SIG-M5 (cell line): ENCODE measurements around the gene EPO.
"Not testable (repeated sequence)": the region's sequence is repeated elsewhere in the genome, so short reads cannot be mapped to it uniquely, and the experiment has no call there.

Experiments
- DNase-seq: peaks from one replicate; lab custom pipeline; 2025; lab: John Stamatoyannopoulos, UW

The EPO gene

DNA sequence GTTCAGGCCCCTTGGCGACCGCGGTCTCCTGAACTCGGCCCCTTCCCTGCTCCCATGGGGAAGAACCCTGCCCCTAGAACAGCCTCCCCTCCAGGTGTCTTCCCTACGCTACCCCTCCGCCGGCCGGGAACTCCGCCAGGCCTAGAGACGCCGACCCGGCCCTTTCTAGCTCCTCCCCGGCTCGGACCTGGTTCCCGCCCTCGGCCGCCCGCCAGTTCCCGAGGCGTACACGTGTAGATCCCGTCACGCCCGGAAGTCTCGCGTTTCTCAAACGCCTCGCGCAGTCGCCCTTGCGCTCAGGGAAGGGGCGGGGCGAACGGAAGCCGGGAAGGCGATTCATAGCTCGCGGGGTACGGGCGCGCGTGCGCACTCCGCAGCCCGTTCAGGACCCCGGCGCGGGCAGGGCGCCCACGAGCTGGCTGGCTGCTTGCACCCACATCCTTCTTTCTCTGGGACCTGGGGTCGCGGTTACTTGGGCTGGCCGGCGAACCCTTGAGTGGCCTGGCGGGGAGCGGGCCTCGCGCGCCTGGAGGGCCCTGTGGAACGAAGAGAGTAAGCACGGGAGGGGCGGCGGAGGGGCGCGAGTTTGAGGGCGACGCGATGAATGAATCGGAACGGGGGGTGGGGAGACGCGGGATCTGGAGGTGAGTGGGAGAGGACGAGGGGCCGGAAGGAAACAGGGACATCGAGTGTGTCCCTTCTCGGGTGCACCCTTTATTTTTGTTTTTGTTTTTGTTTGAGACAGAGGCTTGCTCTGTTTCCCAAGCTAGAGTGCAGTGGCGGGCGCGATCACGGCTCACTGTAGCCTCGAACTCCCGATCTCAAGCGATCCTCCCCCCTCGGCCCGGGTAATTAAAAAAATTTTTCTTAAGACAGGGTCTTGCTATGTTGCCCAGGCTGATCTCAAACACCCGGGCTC is 14.3 kb upstream of the EPO start, which contains the start of gene POP7:
Gene POP7 (plus strand): TSS at position 369 of the 919 bp plus-strand sequence. CDS start 710 bp downstream, outside the sequence.
- peak; percentile 63 for DNase-seq

DNA sequence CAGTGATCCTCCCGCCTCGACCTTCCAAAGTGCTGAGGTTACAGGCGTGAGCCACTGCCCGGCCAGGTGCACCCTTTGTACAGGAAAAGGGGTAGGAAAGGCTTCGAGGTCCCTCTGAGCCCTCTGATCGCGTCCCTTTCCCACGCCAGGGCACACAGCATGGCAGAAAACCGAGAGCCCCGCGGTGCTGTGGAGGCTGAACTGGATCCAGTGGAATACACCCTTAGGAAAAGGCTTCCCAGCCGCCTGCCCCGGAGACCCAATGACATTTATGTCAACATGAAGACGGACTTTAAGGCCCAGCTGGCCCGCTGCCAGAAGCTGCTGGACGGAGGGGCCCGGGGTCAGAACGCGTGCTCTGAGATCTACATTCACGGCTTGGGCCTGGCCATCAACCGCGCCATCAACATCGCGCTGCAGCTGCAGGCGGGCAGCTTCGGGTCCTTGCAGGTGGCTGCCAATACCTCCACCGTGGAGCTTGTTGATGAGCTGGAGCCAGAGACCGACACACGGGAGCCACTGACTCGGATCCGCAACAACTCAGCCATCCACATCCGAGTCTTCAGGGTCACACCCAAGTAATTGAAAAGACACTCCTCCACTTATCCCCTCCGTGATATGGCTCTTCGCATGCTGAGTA is 13.5 kb upstream of the EPO start:
- no peak for DNase-seq

DNA sequence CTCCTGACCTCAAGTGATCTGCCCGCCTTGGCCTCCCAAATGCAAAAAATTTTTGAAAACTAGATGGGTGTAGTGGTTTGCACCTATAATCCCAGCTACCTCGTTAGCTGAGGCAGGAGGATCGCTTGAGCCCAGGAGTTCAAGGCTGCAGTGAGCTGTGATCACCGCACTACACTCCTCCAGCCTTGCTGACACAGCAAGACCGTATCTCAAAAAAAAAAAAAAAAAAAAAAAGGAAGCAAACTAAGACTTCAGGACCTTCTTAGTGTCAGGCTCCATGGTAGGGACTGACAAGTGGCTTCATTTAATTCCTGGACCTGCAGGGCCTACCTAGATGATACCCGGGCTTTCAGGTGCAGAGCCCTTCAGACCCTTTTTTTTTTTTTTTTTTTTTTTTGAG is 11.9 kb upstream of the EPO start:
- DNase-seq = no peak

DNA sequence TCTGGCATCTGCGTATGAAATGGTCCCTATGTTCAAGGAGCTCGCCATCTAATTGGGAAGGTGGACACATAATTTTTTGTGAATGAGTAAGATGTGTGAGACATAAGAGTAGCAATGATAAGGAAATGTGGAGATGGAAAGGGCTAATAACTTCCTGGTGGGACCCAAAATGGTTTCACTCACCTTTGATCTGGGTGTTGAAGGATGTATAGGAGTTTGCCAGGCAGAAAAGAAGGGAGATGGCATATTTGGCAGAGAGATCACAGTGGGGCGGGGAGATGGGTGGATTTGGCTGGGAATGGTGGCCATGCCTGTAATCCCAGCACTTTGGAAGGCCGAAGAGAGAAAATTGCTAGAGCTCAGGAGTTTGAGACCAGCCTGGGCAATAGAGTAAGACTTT is 9.8 kb upstream of the EPO start:
- DNase-seq = no peak

DNA sequence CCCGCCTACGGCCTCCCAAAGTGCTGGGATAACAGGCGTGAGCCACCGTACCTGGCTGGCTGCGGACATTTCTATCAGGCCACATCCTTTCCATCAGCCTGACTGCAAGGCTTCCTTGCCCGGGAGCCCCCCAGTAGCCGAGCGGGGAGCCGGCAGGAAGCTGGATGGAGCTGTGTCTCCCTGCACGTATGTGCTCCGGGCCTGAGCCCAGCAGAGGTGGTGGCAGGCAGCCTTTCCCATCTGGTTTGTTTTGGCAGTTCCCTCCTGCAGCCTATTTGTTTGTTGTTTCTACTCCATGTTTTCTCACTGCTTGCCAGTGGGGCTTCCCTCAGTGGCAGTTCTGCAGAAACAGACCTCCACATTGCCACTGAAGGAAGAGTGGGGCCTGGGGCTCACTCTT is 8.9 kb upstream of the EPO start:
- no peak for DNase-seq

DNA sequence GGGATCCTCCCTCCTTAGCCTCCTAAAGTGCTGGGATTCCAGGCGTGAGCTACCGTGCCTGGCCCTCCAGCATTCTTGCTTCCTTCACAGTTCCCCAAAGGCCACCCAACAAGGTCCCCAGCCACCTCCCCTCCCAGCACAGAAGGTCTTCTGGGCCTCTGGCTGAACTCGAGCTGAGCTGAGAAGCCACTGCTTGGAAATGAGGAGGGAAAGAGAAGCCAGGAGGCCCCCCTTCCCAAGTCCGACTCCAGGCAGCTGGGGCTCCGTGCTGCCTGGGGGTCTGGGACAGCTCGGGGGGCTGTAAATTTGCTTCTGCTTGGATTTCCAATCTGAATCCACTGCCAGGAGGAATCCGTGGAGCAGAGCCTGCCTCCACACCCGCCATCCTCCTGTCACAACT is 5.5 kb upstream of the EPO start:
- DNase-seq = no peak

DNA sequence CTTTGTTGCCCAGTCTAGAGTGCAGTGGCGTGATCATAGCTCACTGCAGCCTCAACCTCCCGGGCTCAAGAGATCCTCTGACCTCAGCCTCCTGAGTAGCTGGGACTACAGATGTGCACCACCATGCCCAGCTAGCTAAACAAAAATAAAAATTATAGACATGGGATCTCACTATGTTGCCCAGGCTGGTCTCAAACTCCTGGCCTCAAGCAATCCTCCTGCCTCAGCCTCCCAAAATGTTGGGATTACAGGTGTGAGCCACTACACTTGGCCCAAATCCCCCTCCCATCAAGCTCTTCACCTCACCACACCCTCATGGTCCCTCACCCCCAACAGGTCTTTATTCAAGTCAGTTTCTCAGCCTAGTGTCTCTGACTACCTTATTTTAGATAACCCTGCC is 3.2 kb upstream of the EPO start:
- not testable (repeated sequence) for DNase-seq

DNA sequence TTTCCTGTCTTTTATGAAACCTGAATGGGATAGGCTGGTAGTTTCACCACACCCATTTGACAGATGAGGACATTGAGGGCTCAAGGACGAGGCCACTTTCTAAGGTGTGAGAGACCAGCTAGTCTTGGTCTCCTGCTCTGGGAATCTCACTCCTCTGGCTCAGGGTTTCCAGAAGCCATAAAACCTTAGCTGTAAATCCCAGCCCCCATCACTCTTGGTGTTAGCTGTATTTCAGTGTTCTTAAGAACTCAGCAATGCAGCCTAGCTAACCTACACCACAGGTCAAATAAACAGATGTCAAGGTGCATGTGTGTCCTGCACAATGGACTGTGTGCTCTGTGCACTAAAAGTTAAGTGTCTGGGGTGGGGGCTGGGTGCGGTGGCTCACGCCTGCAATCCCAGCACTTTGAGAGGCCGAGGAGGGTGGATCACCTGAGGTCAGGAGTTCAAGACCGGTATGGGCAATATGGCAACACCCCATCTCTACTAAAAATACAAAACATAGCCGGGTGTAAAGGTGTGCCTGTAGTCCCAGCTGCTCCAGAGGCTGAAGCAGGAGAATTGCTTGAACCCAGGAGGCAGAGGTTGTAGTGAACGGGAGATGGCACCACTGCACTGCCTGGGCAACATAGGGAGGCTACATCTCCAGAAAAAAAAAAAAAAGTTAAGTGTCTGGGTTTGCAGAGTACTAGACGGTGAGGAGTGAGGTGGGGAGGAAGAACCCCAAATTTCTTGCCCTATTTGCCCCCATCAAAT is 567 bp upstream of the EPO start:
- DNase-seq = no peak

DNA sequence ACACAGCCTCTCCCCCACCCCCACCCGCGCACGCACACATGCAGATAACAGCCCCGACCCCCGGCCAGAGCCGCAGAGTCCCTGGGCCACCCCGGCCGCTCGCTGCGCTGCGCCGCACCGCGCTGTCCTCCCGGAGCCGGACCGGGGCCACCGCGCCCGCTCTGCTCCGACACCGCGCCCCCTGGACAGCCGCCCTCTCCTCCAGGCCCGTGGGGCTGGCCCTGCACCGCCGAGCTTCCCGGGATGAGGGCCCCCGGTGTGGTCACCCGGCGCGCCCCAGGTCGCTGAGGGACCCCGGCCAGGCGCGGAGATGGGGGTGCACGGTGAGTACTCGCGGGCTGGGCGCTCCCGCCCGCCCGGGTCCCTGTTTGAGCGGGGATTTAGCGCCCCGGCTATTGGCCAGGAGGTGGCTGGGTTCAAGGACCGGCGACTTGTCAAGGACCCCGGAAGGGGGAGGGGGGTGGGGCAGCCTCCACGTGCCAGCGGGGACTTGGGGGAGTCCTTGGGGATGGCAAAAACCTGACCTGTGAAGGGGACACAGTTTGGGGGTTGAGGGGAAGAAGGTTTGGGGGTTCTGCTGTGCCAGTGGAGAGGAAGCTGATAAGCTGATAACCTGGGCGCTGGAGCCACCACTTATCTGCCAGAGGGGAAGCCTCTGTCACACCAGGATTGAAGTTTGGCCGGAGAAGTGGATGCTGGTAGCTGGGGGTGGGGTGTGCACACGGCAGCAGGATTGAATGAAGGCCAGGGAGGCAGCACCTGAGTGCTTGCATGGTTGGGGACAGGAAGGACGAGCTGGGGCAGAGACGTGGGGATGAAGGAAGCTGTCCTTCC is 620 bp downstream of the EPO start:
- DNase-seq = no peak

DNA sequence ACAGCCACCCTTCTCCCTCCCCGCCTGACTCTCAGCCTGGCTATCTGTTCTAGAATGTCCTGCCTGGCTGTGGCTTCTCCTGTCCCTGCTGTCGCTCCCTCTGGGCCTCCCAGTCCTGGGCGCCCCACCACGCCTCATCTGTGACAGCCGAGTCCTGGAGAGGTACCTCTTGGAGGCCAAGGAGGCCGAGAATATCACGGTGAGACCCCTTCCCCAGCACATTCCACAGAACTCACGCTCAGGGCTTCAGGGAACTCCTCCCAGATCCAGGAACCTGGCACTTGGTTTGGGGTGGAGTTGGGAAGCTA is 1.2 kb downstream of the EPO start:
- no peak for DNase-seq

DNA sequence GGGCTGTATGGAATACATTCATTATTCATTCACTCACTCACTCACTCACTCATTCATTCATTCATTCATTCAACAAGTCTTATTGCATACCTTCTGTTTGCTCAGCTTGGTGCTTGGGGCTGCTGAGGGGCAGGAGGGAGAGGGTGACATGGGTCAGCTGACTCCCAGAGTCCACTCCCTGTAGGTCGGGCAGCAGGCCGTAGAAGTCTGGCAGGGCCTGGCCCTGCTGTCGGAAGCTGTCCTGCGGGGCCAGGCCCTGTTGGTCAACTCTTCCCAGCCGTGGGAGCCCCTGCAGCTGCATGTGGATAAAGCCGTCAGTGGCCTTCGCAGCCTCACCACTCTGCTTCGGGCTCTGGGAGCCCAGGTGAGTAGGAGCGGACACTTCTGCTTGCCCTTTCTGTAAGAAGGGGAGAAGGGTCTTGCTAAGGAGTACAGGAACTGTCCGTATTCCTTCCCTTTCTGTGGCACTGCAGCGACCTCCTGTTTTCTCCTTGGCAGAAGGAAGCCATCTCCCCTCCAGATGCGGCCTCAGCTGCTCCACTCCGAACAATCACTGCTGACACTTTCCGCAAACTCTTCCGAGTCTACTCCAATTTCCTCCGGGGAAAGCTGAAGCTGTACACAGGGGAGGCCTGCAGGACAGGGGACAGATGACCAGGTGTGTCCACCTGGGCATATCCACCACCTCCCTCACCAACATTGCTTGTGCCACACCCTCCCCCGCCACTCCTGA is 2.4 kb downstream of the EPO start:
- DNase-seq = no peak

DNA sequence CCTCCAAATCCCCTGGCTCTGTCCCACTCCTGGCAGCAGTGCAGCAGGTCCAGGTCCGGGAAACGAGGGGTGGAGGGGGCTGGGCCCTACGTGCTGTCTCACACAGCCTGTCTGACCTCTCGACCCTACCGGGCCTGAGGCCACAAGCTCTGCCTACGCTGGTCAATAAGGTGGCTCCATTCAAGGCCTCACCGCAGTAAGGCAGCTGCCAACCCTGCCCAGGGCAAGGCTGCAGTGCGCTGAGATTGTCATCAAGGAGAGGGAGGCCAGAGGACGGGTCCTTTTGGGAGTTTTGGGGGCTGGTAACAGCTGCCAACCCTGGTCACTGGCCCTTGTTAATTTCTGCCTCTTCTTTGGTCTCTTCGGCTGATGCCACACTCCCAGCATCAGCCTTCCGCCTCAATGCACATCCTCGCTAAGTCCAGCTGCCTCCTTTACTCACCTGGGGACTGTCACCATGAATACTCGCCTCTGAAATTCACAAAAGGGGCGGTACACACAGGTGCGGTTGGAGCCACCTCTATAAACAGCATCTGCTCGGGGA is 3.5 kb downstream of the EPO start:
- DNase-seq = no peak

DNA sequence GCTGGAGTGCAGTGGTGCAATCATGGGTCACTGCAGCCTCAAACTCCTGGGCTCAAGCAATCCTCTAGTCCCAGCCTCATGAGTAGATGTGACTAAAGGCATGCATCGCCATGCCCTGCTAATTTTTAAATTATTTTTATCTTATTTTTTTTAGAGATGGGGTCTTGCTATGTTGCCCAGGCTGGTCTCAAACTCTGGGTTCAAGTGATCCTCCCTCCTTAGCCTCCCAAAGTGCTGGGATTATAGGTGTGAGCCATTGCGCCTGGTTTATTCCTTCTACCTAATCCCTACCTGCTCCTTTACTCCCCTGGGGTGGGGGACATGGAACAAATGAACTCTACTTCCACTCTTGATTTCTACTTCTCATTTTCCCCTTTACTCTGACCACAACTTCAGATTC is 4.1 kb downstream of the EPO start:
- not testable (repeated sequence) for DNase-seq

DNA sequence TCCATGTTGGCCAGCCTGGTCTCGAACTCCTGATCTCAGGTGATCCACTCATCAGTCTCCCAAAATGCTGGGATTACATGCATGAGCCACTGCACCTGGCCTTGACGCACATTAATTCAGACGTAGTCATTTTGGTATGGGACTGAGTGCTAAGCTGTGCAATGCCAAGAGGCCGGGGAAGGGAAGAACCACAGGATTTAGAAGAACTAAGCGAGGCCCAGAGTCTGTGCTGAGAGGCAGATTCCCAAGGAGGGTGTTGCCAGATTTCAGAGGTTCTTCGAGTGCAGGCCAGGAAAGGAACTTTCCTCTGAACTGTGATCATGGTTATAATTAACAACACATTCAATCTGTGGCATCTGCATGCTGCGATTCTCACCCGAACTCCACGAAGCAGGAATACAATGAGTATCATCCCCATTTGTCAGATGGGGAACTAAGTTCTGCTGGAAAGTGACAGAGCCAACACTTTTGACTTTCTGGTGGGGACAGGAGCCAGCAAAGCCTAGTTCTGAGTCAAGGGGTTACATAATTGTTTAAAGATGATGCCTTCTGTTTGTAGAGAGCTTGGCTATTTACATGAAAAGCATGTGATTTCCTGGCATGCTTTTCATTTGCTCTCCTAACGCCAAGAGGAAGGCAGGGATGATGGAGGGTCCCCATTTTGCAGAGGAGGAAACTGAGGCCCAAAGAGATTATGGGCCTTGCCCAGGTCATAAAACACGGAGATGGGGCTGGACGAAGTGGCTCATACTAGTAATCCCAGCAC is 6.9 kb downstream of the EPO start:
- no peak for DNase-seq

DNA sequence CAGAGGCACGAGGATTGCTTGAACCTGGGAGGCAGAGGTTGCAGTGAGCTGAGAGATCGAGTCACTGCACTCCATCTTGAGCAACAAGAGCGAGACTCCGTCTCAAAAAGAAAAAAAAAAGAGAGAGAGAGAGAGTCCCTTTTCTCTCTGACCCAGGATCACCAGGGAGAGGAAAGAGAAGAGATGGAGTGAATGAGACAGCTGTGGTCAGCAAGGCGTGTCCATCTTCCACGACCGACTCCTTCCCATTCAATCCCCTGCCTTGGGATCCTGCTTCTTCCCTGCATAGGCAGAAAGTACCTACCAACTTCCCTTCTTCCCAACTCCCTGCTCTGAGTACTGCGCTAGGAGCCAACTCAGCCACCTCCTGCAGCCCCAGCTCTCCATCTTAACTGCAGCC is 7.9 kb downstream of the EPO start:
- no peak for DNase-seq

DNA sequence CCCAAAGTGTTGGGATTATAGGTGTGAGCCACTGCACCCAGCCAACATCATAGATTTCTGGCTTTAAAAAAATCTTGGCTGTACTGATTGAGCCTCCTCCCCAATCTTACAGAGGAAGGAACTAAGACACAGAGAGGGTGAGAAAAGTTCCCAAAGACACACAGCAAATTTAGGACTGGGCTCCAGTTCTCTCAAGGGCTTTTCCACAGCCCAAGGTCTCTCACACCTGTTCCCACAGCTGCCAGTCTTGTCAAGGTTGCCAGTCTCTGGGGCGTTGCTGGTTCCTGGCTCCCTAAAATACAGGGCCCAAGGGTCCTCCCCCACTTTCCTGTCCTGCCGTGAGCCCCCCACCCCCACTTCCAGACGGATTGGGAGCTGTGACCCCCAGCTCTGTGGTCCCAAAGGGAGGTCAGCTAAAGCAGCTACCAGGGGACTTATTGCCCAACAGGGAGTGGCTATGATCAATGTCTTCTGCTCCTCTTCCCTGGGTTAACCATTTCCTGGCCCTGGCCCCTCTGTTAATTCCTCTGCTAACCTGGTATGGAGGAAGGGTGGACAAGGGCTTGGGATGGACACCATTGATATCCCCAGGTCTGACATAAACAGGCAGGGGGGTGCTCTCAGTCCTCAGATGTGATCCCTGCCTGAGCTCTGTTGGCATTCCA is 10.0 kb downstream of the EPO start:
- DNase-seq = no peak

DNA sequence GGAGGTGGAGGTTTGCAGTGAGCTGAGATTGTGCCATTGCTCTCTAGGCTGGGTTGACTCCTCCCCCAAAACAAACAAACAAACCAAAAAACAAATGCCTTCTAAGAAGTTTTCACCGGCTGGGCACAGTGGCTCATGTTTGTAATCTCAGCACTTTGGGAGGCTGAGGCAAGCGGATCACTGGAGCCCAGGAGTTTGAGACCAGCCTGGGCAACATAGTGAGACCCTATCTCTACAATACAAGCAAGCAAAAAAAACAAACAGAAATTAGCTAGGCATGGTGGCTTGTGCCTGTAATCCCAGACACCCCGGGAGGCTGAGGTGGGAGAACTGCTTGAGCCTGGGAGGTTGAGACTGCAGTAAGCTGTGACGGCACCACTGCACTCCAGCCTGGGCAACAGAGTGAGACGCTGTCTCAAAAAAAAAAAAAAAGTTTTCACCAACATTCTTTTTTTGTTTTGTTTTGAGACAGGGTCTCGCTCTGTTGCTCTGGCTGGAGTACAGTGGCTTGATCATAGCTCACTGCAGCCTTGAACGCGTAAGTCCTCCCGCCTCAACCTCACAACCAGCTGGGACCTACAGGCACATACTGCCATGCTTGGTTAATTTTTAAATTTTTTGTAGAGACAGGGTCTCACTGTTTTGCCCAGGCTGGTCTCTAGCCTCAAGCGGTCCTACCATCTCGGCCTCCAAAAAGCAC is 11.8 kb downstream of the EPO start:
- no peak for DNase-seq

DNA sequence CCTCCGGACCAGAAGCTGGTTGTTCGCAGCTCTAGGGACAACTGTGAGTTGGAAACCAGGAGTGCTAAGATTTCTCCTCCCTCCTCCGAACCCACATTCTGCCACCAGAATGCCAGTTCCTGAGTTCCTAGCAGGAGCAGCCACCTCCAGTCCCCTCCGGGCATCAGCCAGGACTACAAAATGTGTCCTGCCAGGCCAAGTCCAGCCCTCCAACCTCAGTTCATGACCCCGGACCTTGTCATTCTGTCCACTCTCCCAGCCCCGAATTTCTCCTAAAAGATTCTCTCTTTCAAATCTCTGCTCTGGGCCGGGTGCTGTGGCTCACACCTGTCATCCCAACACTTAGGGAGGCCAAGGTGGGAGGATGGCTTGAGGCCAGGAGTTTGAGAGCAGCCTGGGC is 15.5 kb downstream of the EPO start:
- DNase-seq = no peak

DNA sequence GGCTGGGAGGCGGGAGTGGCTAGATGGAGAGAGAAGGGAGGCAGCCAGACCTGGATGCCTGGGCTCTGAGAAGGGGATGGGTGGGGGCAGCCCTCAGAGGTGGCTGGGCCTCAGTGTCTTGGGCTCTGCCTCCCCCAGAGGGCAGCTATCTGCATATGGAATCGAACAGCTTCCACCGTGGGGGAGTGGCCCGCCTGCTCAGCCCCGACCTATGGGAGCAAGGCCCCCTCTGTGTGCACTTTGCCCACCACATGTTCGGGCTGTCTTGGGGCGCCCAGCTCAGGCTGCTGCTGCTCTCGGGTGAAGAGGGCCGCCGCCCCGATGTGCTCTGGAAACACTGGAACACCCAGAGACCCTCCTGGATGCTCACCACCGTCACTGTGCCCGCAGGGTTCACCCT is 16.4 kb downstream of the EPO start:
- DNase-seq = no peak
